Tibial nerve (tissue), 4 donors: ENCODE results near the gene LNPK. TPM values are rescaled to one million over a fixed set of nuclear protein-coding genes. Genes with fewer than 3 reads are reported as not detected.

Experiments
- DNase-seq, 2 donors: peaks; one replicate each; pipeline ENCODE4 v3.0.0-alpha.2; 2019; ENCODE audit warnings: low spot score in 2 of 2
- H3K27ac ChIP-seq, 4 donors: fragments of 200-600 bp; sonication (generic) in 3 of 4; one replicate each; pipeline ENCODE4 v1.5.1; 2017 to 2019; ENCODE audit warnings: mild to moderate bottlenecking in 1 of 4
- H3K27me3 ChIP-seq, 2 donors: fragments of 200-600 bp; sonication (generic) in 1 of 2; one replicate each; pipeline versions ENCODE4 v1.5.1 to v1.6.0; 2017 to 2019
- H3K36me3 ChIP-seq, 3 donors: fragments of 200-600 bp; sonication (generic); one replicate each; pipeline ENCODE4 v1.5.1; 2018 to 2019
- H3K4me1 ChIP-seq, 4 donors: fragments of 200-600 bp; sonication (generic) in 3 of 4; one replicate each; pipeline ENCODE4 v1.5.1; 2017 to 2019
- H3K4me3 ChIP-seq, 4 donors: fragments of 200-600 bp; sonication (generic) in 3 of 4; one replicate each; pipeline ENCODE4 v1.5.1; 2017 to 2019; ENCODE audit warnings: mild to moderate bottlenecking in 1 of 4, moderate library complexity in 1 of 4
- H3K9me3 ChIP-seq, 4 donors: fragments of 200-600 bp; sonication (generic) in 3 of 4; one replicate each; pipeline ENCODE4 v1.5.1; 2017 to 2019
- CTCF ChIP-seq, 5 experiments: fragments of 200-600 bp in 3 of 5; fragments of 450-650 bp in 2 of 5; sonication (generic) in 3 of 5; IDR thresholded peaks; one replicate each; pipeline ENCODE4 v1.5.1; 2016 to 2019; ENCODE audit warnings: antibody characterized with exemption in 5 of 5, mild to moderate bottlenecking in 3 of 5, moderate library complexity in 2 of 5
- EP300 ChIP-seq, 2 donors: sonication (generic); formaldehyde crosslinking; IDR thresholded peaks; one replicate each; pipeline ENCODE4 v1.6.1; 2017; ENCODE audit warnings: antibody characterized with exemption in 2 of 2, mild to moderate bottlenecking in 1 of 2
- POLR2A ChIP-seq, 2 donors: fragments of 450-650 bp; IDR thresholded peaks; one replicate each; pipeline ENCODE4 v1.6.1; 2017; ENCODE audit warnings: antibody characterized with exemption in 2 of 2, mild to moderate bottlenecking in 2 of 2, moderate library complexity in 2 of 2
- WGBS, 2 donors: methylation state at CpG; one replicate each; pipeline ENCODE4 v1.1.5; 2018; 5-methylcytosine and 5-hydroxymethylcytosine counted together
- total RNA-seq, 4 donors: library from RNA; depleted of rRNA; stranded (reverse); fragments of >200 nt; gene quantifications; one replicate each; pipeline ENCODE4 v1.1.0, GENCODE V29; 2016

LNPK gene
- total RNA-seq, 4 donors from 2014 or later = 17.4 to 27.3 (median 24.1) TPM

- TF ChIP-seq CTCF (IDR thresholded peaks at IDR 0.05) = no peak
- TF ChIP-seq EP300 (IDR thresholded peaks at IDR 0.05) = no peak
- TF ChIP-seq POLR2A (IDR thresholded peaks at IDR 0.05) = no peak
- DNase-seq = no peak
- H3K36me3 ChIP-seq = no peaks in the 10 kb centered on the region
- H3K27ac ChIP-seq = no peak overlapping the region
- no peaks in the 10 kb centered on the region for H3K27me3 ChIP-seq
- H3K4me3 ChIP-seq = no peak overlapping the region
- H3K4me1 ChIP-seq = no peaks in the 10 kb centered on the region
- H3K9me3 ChIP-seq = no peaks in the 10 kb centered on the region
- WGBS, 2 donors = 73 to 79% methylated on average over 2 of the region's 2 CpGs
These were observed 110.0 kb downstream of the LNPK start for GRCh38 chr2:175892046-175892445.

- TF ChIP-seq EP300 (IDR thresholded peaks at IDR 0.05) (no peak), POLR2A (IDR thresholded peaks at IDR 0.05) (no peak), CTCF (IDR thresholded peaks at IDR 0.05) (no peak)
- H3K27ac ChIP-seq = no peak overlapping the region
- no peaks in the 10 kb centered on the region for H3K9me3 ChIP-seq
- 60 to 66% methylated on average over 9 of the region's 9 CpGs for WGBS, 2 donors
- no peak for DNase-seq
- no peak overlapping the region for H3K4me3 ChIP-seq
- H3K36me3 ChIP-seq = no peaks in the 10 kb centered on the region
- H3K4me1 ChIP-seq = no peaks in the 10 kb centered on the region
- H3K27me3 ChIP-seq = no peaks in the 10 kb centered on the region
These were observed 111.3 kb downstream of the LNPK start for GRCh38 chr2:175890636-175891242.

- no peak for TF ChIP-seq EP300 (IDR thresholded peaks at IDR 0.05)
- Histone ChIP-seq H3K9me3 (no peaks in the 10 kb centered on the region), H3K27ac (no peak overlapping the region), H3K36me3 (no peaks in the 10 kb centered on the region), H3K27me3 (no peaks in the 10 kb centered on the region), H3K4me3 (no peak overlapping the region), H3K4me1 (no peaks in the 10 kb centered on the region)
- WGBS, 2 donors = 67 to 68% methylated on average over 3 of the region's 3 CpGs
- DNase-seq = no peak
These were observed 112.3 kb downstream of the LNPK start for GRCh38 chr2:175889701-175890302.

GRCh38 chr2:175887776-175888175, 114.3 kb downstream of the LNPK start:
- TF ChIP-seq POLR2A (IDR thresholded peaks at IDR 0.05) (no peak), EP300 (IDR thresholded peaks at IDR 0.05) (no peak), CTCF (IDR thresholded peaks at IDR 0.05) (no peak)
- H3K4me1 ChIP-seq = no peaks in the 10 kb centered on the region
- no peak for DNase-seq
- no peak overlapping the region for H3K27ac ChIP-seq
- no peaks in the 10 kb centered on the region for H3K36me3 ChIP-seq
- WGBS, 2 donors = 87 to 91% methylated on average over 2 of the region's 2 CpGs
- H3K9me3 ChIP-seq = no peaks in the 10 kb centered on the region
- no peaks in the 10 kb centered on the region for H3K27me3 ChIP-seq
- H3K4me3 ChIP-seq = no peak overlapping the region

- Histone ChIP-seq H3K27me3 (no peaks in the 10 kb centered on the region), H3K27ac (no peak overlapping the region), H3K36me3 (no peaks in the 10 kb centered on the region), H3K4me3 (no peak overlapping the region), H3K9me3 (no peaks in the 10 kb centered on the region), H3K4me1 (no peaks in the 10 kb centered on the region)
- WGBS, 2 donors = 57% methylated on average over 7 of the region's 7 CpGs
- no peak for TF ChIP-seq CTCF (IDR thresholded peaks at IDR 0.05)
- DNase-seq = no peak
These were observed 117.2 kb downstream of the LNPK start for GRCh38 chr2:175884697-175885393.
